ENCODE results near the gene CALR3.

- TF ChIP-seq CTCF (IDR thresholded peaks at IDR 0.05) (no peak), ZFX (IDR thresholded peaks at IDR 0.05; ENCODE audit: borderline replicate concordance) (no peak)
These were observed 24.4 kb upstream of the CALR3 start for GRCh38 chr19:16520074-16520973.

Data from 22Rv1 (cell line).